ENCODE data around the gene CBR3. TPM values are rescaled to one million over a fixed set of nuclear protein-coding genes. Genes with fewer than 3 reads are reported as not detected.

The CBR3 gene
- total RNA-seq, 1 donor from 2014 or later = 4.3 TPM

GRCh38 chr21:36148886-36149285, 14.0 kb downstream of the CBR3 start:
- ATAC-seq = no peak
- Histone ChIP-seq H3K36me3 (peaks cover 8% of the 10 kb centered on the region), H3K9me3 (no peaks in the 10 kb centered on the region), H3K4me1 (peaks cover 19% of the 10 kb centered on the region), H3K27ac (no peak overlapping the region), H3K27me3 (ENCODE audit: low read depth) (no peaks in the 10 kb centered on the region), H3K4me3 (no peak overlapping the region)
- DNase-seq = no peak
- TF ChIP-seq, protein P1, sequence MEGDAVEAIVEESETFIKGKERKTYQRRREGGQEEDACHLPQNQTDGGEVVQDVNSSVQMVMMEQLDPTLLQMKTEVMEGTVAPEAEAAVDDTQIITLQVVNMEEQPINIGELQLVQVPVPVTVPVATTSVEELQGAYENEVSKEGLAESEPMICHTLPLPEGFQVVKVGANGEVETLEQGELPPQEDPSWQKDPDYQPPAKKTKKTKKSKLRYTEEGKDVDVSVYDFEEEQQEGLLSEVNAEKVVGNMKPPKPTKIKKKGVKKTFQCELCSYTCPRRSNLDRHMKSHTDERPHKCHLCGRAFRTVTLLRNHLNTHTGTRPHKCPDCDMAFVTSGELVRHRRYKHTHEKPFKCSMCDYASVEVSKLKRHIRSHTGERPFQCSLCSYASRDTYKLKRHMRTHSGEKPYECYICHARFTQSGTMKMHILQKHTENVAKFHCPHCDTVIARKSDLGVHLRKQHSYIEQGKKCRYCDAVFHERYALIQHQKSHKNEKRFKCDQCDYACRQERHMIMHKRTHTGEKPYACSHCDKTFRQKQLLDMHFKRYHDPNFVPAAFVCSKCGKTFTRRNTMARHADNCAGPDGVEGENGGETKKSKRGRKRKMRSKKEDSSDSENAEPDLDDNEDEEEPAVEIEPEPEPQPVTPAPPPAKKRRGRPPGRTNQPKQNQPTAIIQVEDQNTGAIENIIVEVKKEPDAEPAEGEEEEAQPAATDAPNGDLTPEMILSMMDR (IDR thresholded peaks at IDR 0.05) = no peak
- intact Hi-C loops (cut with DNase I) = no loop called here

GRCh38 chr21:36149788-36150711, 15.2 kb downstream of the CBR3 start:
- DNase-seq (peak; percentile 72), ATAC-seq (peak; percentile 84 to 90)
- intact Hi-C loops (cut with DNase I) = no loop called here
- TF ChIP-seq, protein P1 (IDR thresholded peaks at IDR 0.05) = no peak
- Histone ChIP-seq H3K27ac (peak overlapping the region; percentile 81), H3K9me3 (no peaks in the 10 kb centered on the region), H3K4me3 (peak overlapping the region; percentile 2), H3K36me3 (peaks cover 8% of the 10 kb centered on the region), H3K4me1 (peaks cover 19% of the 10 kb centered on the region), H3K27me3 (ENCODE audit: low read depth) (no peaks in the 10 kb centered on the region)

- no peaks in the 10 kb centered on the region for H3K27me3 ChIP-seq (ENCODE audit: low read depth)
- no peaks in the 10 kb centered on the region for H3K9me3 ChIP-seq
- peak overlapping the region; percentile 68 for H3K4me3 ChIP-seq
- H3K4me1 ChIP-seq = peaks cover 29% of the 10 kb centered on the region
- intact Hi-C loops (cut with DNase I) = no loop called here
- no peaks in the 10 kb centered on the region for H3K36me3 ChIP-seq
- peak; percentile 86 for DNase-seq
- peak overlapping the region; percentile 91 for H3K27ac ChIP-seq
- ATAC-seq = peak; percentile 71 to 73
- TF ChIP-seq, protein P1 (IDR thresholded peaks at IDR 0.05) = no peak
These were observed 20.9 kb downstream of the CBR3 start for GRCh38 chr21:36155603-36156338.

- ATAC-seq (peak; percentile 96 to 97), DNase-seq (peak; percentile 100)
- Histone ChIP-seq H3K27ac (peak overlapping the region; percentile 91), H3K4me3 (peak overlapping the region; percentile 95), H3K9me3 (no peaks in the 10 kb centered on the region), H3K27me3 (ENCODE audit: low read depth) (no peaks in the 10 kb centered on the region), H3K36me3 (no peaks in the 10 kb centered on the region), H3K4me1 (peaks cover 24% of the 10 kb centered on the region)
- TF ChIP-seq, protein P1 (IDR thresholded peaks at IDR 0.05) = no peak
- intact Hi-C loops (cut with DNase I) = no loop called here
These were observed 21.5 kb downstream of the CBR3 start for GRCh38 chr21:36156339-36156814.

DNA sequence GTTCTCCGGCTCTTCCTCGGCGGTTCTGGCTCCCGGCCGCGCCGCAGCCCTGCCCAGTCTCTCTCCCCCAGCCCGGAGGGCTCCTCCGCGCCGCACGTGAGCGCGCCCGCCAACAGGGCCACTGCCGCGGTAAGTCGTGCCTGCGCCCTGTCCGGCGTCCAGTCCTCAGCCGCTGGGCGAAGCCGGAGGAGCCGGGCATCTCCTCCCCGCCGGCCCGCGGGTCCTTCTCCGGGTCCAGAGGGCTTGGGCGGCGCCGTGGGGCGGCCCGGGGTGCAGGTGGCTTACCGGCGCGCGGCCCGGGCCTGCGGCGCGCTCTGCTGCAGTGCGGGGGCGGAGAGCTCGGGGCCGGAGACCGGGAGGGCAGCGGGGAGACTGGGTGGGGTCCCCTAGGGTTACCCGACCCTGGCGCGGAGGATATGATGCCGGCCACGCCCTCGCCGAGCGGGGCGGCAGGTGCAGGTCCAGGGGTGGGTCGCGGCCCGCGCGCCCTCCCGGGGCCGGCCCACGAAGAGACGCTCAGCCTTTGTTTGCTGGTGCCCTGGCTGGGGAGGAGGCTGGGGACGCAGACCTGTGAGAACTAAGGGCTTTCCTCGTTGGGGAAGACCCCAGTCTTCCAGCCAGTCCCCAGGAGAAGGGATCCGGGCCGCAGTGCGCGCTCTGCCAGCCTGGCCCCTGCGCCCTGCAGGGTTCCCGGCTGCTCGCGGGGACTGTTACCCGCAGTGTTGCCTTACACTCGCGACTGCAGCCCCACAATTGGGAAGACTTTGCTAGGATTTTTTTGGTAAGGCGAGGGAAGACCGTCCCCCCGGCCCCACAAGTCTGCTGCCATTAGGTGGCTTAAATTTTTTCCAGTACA, 22.2 kb downstream of the CBR3 start, which contains the start of gene DOP1B:
Gene DOP1B (plus strand): TSS at position 10 of the 856 bp plus-strand sequence. CDS start 7,910 bp downstream, outside the sequence.
- Histone ChIP-seq H3K4me3 (peak within 1 kb of the TSS; percentile 95), H3K27me3 (ENCODE audit: low read depth) (no peaks in the 10 kb centered on the region), H3K4me1 (peaks cover 24% of the 10 kb centered on the region), H3K9me3 (no peaks in the 10 kb centered on the region), H3K36me3 (no peaks in the 10 kb centered on the region), H3K27ac (peak within 1 kb of the TSS; percentile 91)
- TF ChIP-seq, protein P1 (IDR thresholded peaks at IDR 0.05) = no peak
- ATAC-seq (peak; percentile 14 to 43), DNase-seq (no peak)
- intact Hi-C loops (cut with DNase I) = no loop called here
